HepG2 (cell line): ENCODE data around the gene HIPK2. TPM values are rescaled to one million over a fixed set of nuclear protein-coding genes. Genes with fewer than 3 reads are reported as not detected.

Source experiments
- ATAC-seq: fragments of 200-7000 bp; cut with Tn5 transposase; 3 replicates; pipeline ENCODE4 v1.9.1; 2020; ENCODE audit warnings: mild to moderate bottlenecking, moderate library complexity
- BruUV-seq: library from RNA; stranded (reverse); fragments of 400-500 nt; replicated peaks from 2 replicates; lab custom pipeline; 2021; lab: Mats Ljungman, UMichigan
- CTCF ChIA-PET: fragments of 300-600 bp; formaldehyde crosslinking; extraction: SDS; loops from one replicate; lab custom pipeline; 2021; ENCODE audit warnings: low total read pairs, inconsistent platforms, low intra/inter-chr PET ratio; lab: Yijun Ruan, JAX
- POLR2A ChIA-PET: fragments of 350-600 bp; sonication (Branson Sonifier 250); formaldehyde crosslinking; loops from one replicate; lab custom pipeline; 2020; ENCODE audit warnings: antibody characterized with exemption, inconsistent platforms; lab: Yijun Ruan, JAX
- DNase-seq: peaks from one replicate; pipeline ENCODE4 v3.0.0-alpha.2; 2015; ENCODE audit warnings: low spot score
- FAIRE-seq: peaks from 3 replicates; lab custom pipeline; 2011; peaks lifted over from hg19 to GRCh38; lab: Jason Lieb, UNC
- H2AFZ ChIP-seq: one replicate; pipeline ENCODE4 v1.6.1; 2011; ENCODE audit warnings: low read length, inconsistent platforms
- H3K27ac ChIP-seq: fragments of 300-600 bp; 3 replicates; pipeline ENCODE4 v1.8.0; 2011; ENCODE audit warnings: mixed run types, mild to moderate bottlenecking, mixed read lengths, low read length, inconsistent platforms; ENCODE audit not compliant: insufficient read depth; ENCODE audit errors: extremely low read length
- H3K27me3 ChIP-seq, 2 experiments: fragments of 200-600 bp in 1 of 2; 2 replicates in 1 of 2; 3 replicates in 1 of 2; pipeline versions ENCODE4 v1.6.0 to v1.8.0; 2011; ENCODE audit warnings: low read length in 2 of 2, mild to moderate bottlenecking in 2 of 2, moderate library complexity in 2 of 2, inconsistent platforms in 1 of 2; ENCODE audit not compliant: insufficient read depth in 2 of 2, control insufficient read depth in 1 of 2
- H3K36me3 ChIP-seq, 2 experiments: fragments of 200-600 bp in 1 of 2; replicated peaks in 1 of 2; 2 replicates in 1 of 2; 3 replicates in 1 of 2; pipeline versions ENCODE4 v1.5.1 to v1.8.0; 2011; ENCODE audit warnings: low read length in 2 of 2, inconsistent platforms in 1 of 2; ENCODE audit not compliant: insufficient read depth in 2 of 2, control insufficient read depth in 1 of 2
- H3K4me1 ChIP-seq: 2 replicates; pipeline ENCODE4 v1.5.1; 2012; ENCODE audit warnings: low read length, inconsistent platforms; ENCODE audit not compliant: insufficient read depth
- H3K4me2 ChIP-seq: 2 replicates; pipeline ENCODE4 v1.6.0; 2011; ENCODE audit warnings: low read depth, low read length, inconsistent platforms
- H3K4me3 ChIP-seq, 3 experiments: fragments of 200-600 bp in 1 of 3; sonication (generic), shearing (Covaris generic) in 1 of 3; replicated peaks in 1 of 3; 2 replicates each; pipeline ENCODE4 v1.5.1; 2011 to 2016; ENCODE audit warnings: low read length in 3 of 3, inconsistent platforms in 2 of 3, low read depth in 2 of 3, mild to moderate bottlenecking in 2 of 3, control low read depth in 1 of 3, mixed read lengths in 1 of 3; ENCODE audit not compliant: insufficient read depth in 1 of 3
- H3K79me2 ChIP-seq: one replicate; pipeline ENCODE4 v1.6.1; 2011; ENCODE audit warnings: low read length, inconsistent platforms; ENCODE audit not compliant: insufficient read depth
- H3K9ac ChIP-seq: 2 replicates; pipeline ENCODE4 v1.6.0; 2011; ENCODE audit warnings: mild to moderate bottlenecking, low read depth, low read length, inconsistent platforms; ENCODE audit not compliant: insufficient read depth
- H3K9me3 ChIP-seq: 2 replicates; pipeline ENCODE4 v1.5.1; 2012; ENCODE audit warnings: mild to moderate bottlenecking, low read length
- H4K20me1 ChIP-seq: 2 replicates; pipeline ENCODE4 v1.6.0; 2011; ENCODE audit warnings: inconsistent platforms, mild to moderate bottlenecking, low read length, moderate library complexity; ENCODE audit not compliant: insufficient read depth
- NKX3-1 ChIP-seq: sonication (generic); formaldehyde crosslinking; IDR thresholded peaks from 2 replicates; pipeline ENCODE4 v1.5.0; 2020; ENCODE audit warnings: missing genetic modification reagents
- XRCC5 ChIP-seq: fragments of 200-400 bp; formaldehyde crosslinking; optimal IDR thresholded peaks from 2 replicates; pipeline ENCODE3; 2017; ENCODE audit warnings: mild to moderate bottlenecking, low read length
- ZNF558 ChIP-seq: sonication (generic); formaldehyde crosslinking; IDR thresholded peaks from 2 replicates; pipeline ENCODE4 v1.9.0; 2022; ENCODE audit warnings: mild to moderate bottlenecking, missing genetic modification reagents, borderline replicate concordance
- ZNF629 ChIP-seq: sonication (generic); formaldehyde crosslinking; conservative IDR thresholded peaks from 2 replicates; pipeline ENCODE4 v1.5.0; 2020; ENCODE audit warnings: missing genetic modification reagents
- WGBS: methylation state at CpG from one replicate; pipeline ENCODE4 v1.1.6; 2017; ENCODE audit warnings: low lambda C conversion rate; 5-methylcytosine and 5-hydroxymethylcytosine counted together
- in situ Hi-C: cut with HindIII; loops from 2 replicates; pipeline ENCODE4 v1.10.0; 2017; ENCODE audit warnings: low pct_unique_long_range_greater_than_20kb; ENCODE audit not compliant: extremely low pct_ligation_motif_present
- intact Hi-C: fragments of 100-400 bp; cut with micrococcal nuclease; formaldehyde crosslinking; loops from one replicate; pipeline ENCODE4 v1.10.0; 2022; ENCODE audit not compliant: unreplicated experiment
- polyA plus RNA-seq, 8 experiments: library from polyadenylated mRNA; depleted of rRNA in 3 of 8; stranded (reverse) in 7 of 8; unstranded in 1 of 8; fragments of >200 nt; fragmentation: Illumina TruSeq in 4 of 8; extraction: Trizol in 4 of 8; gene quantifications; 2 replicates each; pipeline versions ENCODE4 v1.2.1 to v1.2.3, GENCODE V29; 2011 to 2016; ENCODE audit warnings: low read depth in 4 of 8, missing spikeins in 1 of 8, mixed read lengths in 1 of 8; ENCODE audit not compliant: insufficient read depth in 1 of 8
- total RNA-seq, 5 experiments: library from RNA; depleted of rRNA; stranded (reverse); fragments of >200 nt; fragmentation: Illumina TruSeq; extraction: Trizol; gene quantifications; 2 replicates each; pipeline ENCODE4 v1.2.3, GENCODE V29; 2016; ENCODE audit warnings: low read depth in 1 of 5
- TF ChIP-seq, protein P1 (sequence below): sonication (generic); formaldehyde crosslinking; IDR thresholded peaks from 2 replicates; pipeline ENCODE4 v1.5.1; 2020; ENCODE audit warnings: mild to moderate bottlenecking, missing genetic modification reagents, borderline replicate concordance
- TF ChIP-seq, protein P2 (sequence below): sonication (generic); formaldehyde crosslinking; IDR thresholded peaks from 2 replicates; pipeline ENCODE4 v1.5.0; 2020; ENCODE audit warnings: missing genetic modification reagents

The HIPK2 gene
- total and polyA plus RNA-seq, 2 of the 13 experiments (the other 11 are each of a cell fraction or from before 2014, with no cell fraction given) = 14.4 to 20.2 TPM

DNA sequence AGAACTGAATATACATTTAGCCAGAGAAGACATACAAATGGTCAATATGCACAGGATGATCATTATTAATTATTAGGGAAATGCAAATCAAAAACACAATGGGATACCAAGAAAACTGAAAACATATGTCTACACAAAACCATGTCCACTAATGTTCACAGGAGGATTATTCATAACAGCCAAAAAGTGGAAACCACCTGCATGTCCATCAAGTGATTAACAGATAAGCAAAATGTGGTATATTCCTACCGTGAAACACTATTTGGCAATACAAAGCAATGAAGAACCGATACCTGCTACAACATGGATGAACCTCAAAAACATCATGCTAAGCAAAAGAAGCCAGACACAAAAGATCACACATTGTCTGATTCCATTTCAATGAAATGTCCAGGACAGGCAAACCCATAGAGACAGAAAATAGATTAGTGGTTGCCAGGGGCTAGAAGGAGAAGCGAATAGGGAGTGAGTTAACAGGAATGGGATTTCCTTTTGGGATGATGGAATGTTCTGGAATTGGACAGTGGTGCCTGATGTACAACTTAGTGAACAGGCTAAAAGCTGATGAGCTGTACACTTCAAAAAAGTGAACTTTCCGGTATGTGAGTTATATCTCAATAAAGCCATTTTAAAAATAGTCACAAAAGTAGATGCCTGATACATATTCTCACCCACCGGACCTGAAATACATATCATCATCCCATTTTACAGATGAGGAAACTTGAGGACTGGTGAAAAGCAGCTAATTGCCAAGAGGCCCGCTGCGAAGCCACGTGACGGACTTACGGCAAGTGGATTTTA is 33.6 kb downstream of the HIPK2 start:
- ChIA-PET POLR2A (no interaction called here), CTCF (no interaction called here)
- Histone ChIP-seq H3K79me2 (peaks cover 95% of the 10 kb centered on the region), H3K27me3 (no peaks in the 10 kb centered on the region), H3K27ac (no peak overlapping the region), H4K20me1 (peaks cover 69% of the 10 kb centered on the region), H3K36me3 (peaks cover 0 to 16% of the 10 kb centered on the region in 2 experiments; a peak in 3 of 5 replicates), H3K9me3 (no peaks in the 10 kb centered on the region), H3K4me3 (no peak overlapping the region), H3K9ac (no peak overlapping the region), H2AFZ (no peak overlapping the region), H3K4me1 (peaks cover 97% of the 10 kb centered on the region), H3K4me2 (no peak overlapping the region)
- 97% methylated on average over 10 of the region's 10 CpGs for WGBS
- DNase-seq (no peak), ATAC-seq (no peak), FAIRE-seq (no peak)
- in situ Hi-C loops = no loop called here
- BruUV-seq = no TSS peak
- intact Hi-C loops = loop anchor here (2.0 to 10.0 kb wide), 2 partner anchors 15 to 89 kb away; no protein-coding TSS in a partner anchor
- TF ChIP-seq, protein P1, sequence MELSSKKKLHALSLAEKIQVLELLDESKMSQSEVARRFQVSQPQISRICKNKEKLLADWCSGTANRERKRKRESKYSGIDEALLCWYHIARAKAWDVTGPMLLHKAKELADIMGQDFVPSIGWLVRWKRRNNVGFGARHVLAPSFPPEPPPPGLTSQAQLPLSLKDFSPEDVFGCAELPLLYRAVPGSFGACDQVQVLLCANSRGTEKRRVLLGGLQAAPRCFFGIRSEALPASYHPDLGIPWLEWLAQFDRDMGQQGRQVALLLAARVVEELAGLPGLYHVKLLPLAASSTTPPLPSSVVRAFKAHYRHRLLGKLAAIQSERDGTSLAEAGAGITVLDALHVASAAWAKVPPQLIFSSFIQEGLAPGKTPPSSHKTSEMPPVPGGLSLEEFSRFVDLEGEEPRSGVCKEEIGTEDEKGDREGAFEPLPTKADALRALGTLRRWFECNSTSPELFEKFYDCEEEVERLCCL (CRISPR knock-in tag) = no peak
- TF ChIP-seq ZNF558 (CRISPR knock-in tag) = no peak
- TF ChIP-seq NKX3-1 (CRISPR knock-in tag) = no peak
- TF ChIP-seq, protein P2, sequence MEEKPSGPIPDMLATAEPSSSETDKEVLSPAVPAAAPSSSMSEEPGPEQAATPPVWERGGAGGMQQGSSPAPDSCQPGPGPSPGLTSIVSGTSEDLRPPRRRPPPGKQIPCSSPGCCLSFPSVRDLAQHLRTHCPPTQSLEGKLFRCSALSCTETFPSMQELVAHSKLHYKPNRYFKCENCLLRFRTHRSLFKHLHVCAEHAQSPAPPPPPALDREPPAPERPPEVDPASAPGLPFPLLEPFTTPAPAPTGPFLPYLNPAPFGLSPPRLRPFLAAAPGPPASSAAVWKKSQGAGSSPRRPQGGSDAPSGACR (CRISPR knock-in tag) = no peak
- TF ChIP-seq XRCC5 = no peak
- peak; percentile 84 for TF ChIP-seq ZNF629 (CRISPR knock-in tag)
